IMR-90 (cell line): ENCODE measurements around the gene TMEM237. TPM values are rescaled to one million over a fixed set of nuclear protein-coding genes. Genes with fewer than 3 reads are reported as not detected.

Experiments
- ATAC-seq: fragments of 200-7000 bp; cut with Tn5 transposase; 2 replicates; pipeline ENCODE4 v1.9.1; 2020; ENCODE audit warnings: low read depth, mild to moderate bottlenecking, moderate library complexity
- BruUV-seq: library from RNA; stranded (reverse); fragments of 400-500 nt; replicated peaks from 2 replicates; lab custom pipeline; 2021; lab: Mats Ljungman, UMichigan
- CTCF ChIA-PET: fragments of 300-600 bp; formaldehyde crosslinking; extraction: SDS; loops from one replicate; lab custom pipeline; 2021; ENCODE audit warnings: antibody characterized with exemption; lab: Yijun Ruan, JAX
- POLR2A ChIA-PET: fragments of 300-600 bp; sonication (Branson Sonifier 250); formaldehyde crosslinking; loops from one replicate; lab custom pipeline; 2022; ENCODE audit warnings: antibody characterized with exemption; ENCODE audit not compliant: unreplicated experiment; lab: Charles Lee
- DNase-seq: peaks from one replicate; pipeline ENCODE4 v3.0.0; 2013
- H2AFZ ChIP-seq: replicated peaks from 2 replicates; pipeline ENCODE3; 2013; ENCODE audit warnings: low read length, mild to moderate bottlenecking; ENCODE audit not compliant: poor library complexity
- H2AK5ac ChIP-seq: 2 replicates; pipeline ENCODE4 v1.6.1; 2013; ENCODE audit warnings: low read depth, low read length, inconsistent platforms
- H2AK9ac ChIP-seq: replicated peaks from 2 replicates; pipeline ENCODE3; 2013; ENCODE audit warnings: mild to moderate bottlenecking, low read depth, low read length, moderate library complexity; ENCODE audit not compliant: poor library complexity
- H2BK120ac ChIP-seq: 2 replicates; pipeline ENCODE4 v1.6.1; 2013; ENCODE audit warnings: low read depth, low read length, inconsistent platforms
- H2BK15ac ChIP-seq: 3 replicates; pipeline ENCODE4 v1.6.1; 2013; ENCODE audit warnings: low read depth, low read length, inconsistent platforms
- H2BK20ac ChIP-seq: 2 replicates; pipeline ENCODE4 v1.6.1; 2013; ENCODE audit warnings: low read depth, mild to moderate bottlenecking, inconsistent platforms, low read length, moderate library complexity
- H2BK5ac ChIP-seq: 2 replicates; pipeline ENCODE4 v1.6.1; 2013; ENCODE audit warnings: mild to moderate bottlenecking, low read depth, low read length, inconsistent platforms; ENCODE audit not compliant: poor library complexity, severe bottlenecking
- H3K14ac ChIP-seq: replicated peaks from 2 replicates; pipeline ENCODE4 v1.6.1; 2013; ENCODE audit warnings: low read depth, low read length, inconsistent platforms
- H3K18ac ChIP-seq: 2 replicates; pipeline ENCODE4 v1.6.1; 2013; ENCODE audit warnings: low read depth, low read length, control low read depth
- H3K23ac ChIP-seq: 2 replicates; pipeline ENCODE4 v1.6.1; 2013; ENCODE audit warnings: low read depth, low read length, inconsistent platforms
- H3K27ac ChIP-seq: 2 replicates; pipeline ENCODE4 v1.5.1; 2013; ENCODE audit warnings: mild to moderate bottlenecking, control low read depth, low read length; ENCODE audit not compliant: insufficient read depth
- H3K27me3 ChIP-seq: 2 replicates; pipeline ENCODE4 v1.6.1; 2013; ENCODE audit warnings: low read length; ENCODE audit not compliant: control insufficient read depth, insufficient read depth
- H3K36me3 ChIP-seq: 2 replicates; pipeline ENCODE4 v1.6.1; 2013; ENCODE audit warnings: low read length, mixed read lengths; ENCODE audit not compliant: control insufficient read depth, insufficient read depth
- H3K4ac ChIP-seq: 2 replicates; pipeline ENCODE4 v1.6.1; 2013; ENCODE audit warnings: low read depth, low read length, inconsistent platforms
- H3K4me1 ChIP-seq: 2 replicates; pipeline ENCODE4 v1.6.1; 2013; ENCODE audit warnings: low read length, mixed read lengths; ENCODE audit not compliant: control insufficient read depth, insufficient read depth
- H3K4me2 ChIP-seq: 2 replicates; pipeline ENCODE4 v1.6.1; 2013; ENCODE audit warnings: low read depth, mild to moderate bottlenecking, control low read depth, low read length, moderate library complexity
- H3K4me3 ChIP-seq: 2 replicates; pipeline ENCODE4 v1.5.1; 2013; ENCODE audit warnings: low read depth, mild to moderate bottlenecking, control low read depth, low read length, moderate library complexity; ENCODE audit not compliant: insufficient read depth
- H3K56ac ChIP-seq: 2 replicates; pipeline ENCODE4 v1.6.1; 2013; ENCODE audit warnings: low read length, inconsistent platforms; ENCODE audit not compliant: insufficient read depth; ENCODE audit errors: extremely low read depth
- H3K79me1 ChIP-seq, 2 experiments: 2 replicates each; pipeline ENCODE4 v1.6.1; 2013; ENCODE audit warnings: low read length in 2 of 2, inconsistent platforms in 1 of 2, low read depth in 1 of 2
- H3K9ac ChIP-seq: 2 replicates; pipeline ENCODE4 v1.6.1; 2013; ENCODE audit warnings: low read depth, low read length, control low read depth
- H3K9me1 ChIP-seq: 2 replicates; pipeline ENCODE4 v1.6.1; 2013; ENCODE audit warnings: low read length, inconsistent platforms; ENCODE audit not compliant: insufficient read depth
- H3K9me3 ChIP-seq: 2 replicates; pipeline ENCODE4 v1.6.1; 2013; ENCODE audit warnings: low read length; ENCODE audit not compliant: control insufficient read depth, insufficient read depth
- H4K20me1 ChIP-seq: 2 replicates; pipeline ENCODE4 v1.6.1; 2013; ENCODE audit warnings: low read length, inconsistent platforms; ENCODE audit not compliant: insufficient read depth
- H4K5ac ChIP-seq: 2 replicates; pipeline ENCODE4 v1.6.1; 2013; ENCODE audit warnings: mild to moderate bottlenecking, low read depth, low read length, control low read depth
- H4K8ac ChIP-seq, 2 experiments: 2 replicates each; pipeline ENCODE4 v1.6.1; 2013; ENCODE audit warnings: low read depth in 2 of 2, low read length in 2 of 2, control low read depth in 1 of 2, inconsistent platforms in 1 of 2
- H4K91ac ChIP-seq: 2 replicates; pipeline ENCODE4 v1.6.1; 2013; ENCODE audit warnings: low read depth, low read length, inconsistent platforms; ENCODE audit not compliant: insufficient read depth
- BHLHE40 ChIP-seq: fragments of 150-350 bp; IDR thresholded peaks from 2 replicates; pipeline ENCODE4 v1.6.1; 2016; ENCODE audit warnings: mild to moderate bottlenecking, low read depth, low read length
- CEBPB ChIP-seq: IDR thresholded peaks from 2 replicates; pipeline ENCODE4 v1.6.1; 2012; ENCODE audit warnings: low read depth, low read length, improper control_type of control experiment
- CHD1 ChIP-seq: IDR thresholded peaks from 2 replicates; pipeline ENCODE4 v1.6.1; 2012; ENCODE audit warnings: low read depth, low read length, improper control_type of control experiment
- CTCF ChIP-seq: conservative IDR thresholded peaks from 2 replicates; pipeline ENCODE4 v1.5.1; 2012; ENCODE audit warnings: mild to moderate bottlenecking, low read depth, low read length, improper control_type of control experiment
- ELK1 ChIP-seq: fragments of 150-350 bp; IDR thresholded peaks from 2 replicates; pipeline ENCODE4 v1.6.1; 2016; ENCODE audit warnings: low read depth, mild to moderate bottlenecking, low read length, moderate library complexity, borderline replicate concordance
- FOS ChIP-seq: fragments of 150-350 bp; IDR thresholded peaks from 2 replicates; pipeline ENCODE4 v1.6.1; 2016; ENCODE audit warnings: low read depth, low read length
- MAFK ChIP-seq: IDR thresholded peaks from 2 replicates; pipeline ENCODE4 v1.6.1; 2012; ENCODE audit warnings: low read depth, low read length, improper control_type of control experiment
- MAZ ChIP-seq: IDR thresholded peaks from 2 replicates; pipeline ENCODE4 v1.6.1; 2012; ENCODE audit warnings: low read depth, mild to moderate bottlenecking, low read length, improper control_type of control experiment, moderate library complexity, borderline replicate concordance
- MXI1 ChIP-seq: IDR thresholded peaks from 2 replicates; pipeline ENCODE4 v1.6.1; 2012; ENCODE audit warnings: low read depth, mild to moderate bottlenecking, low read length, moderate library complexity, borderline replicate concordance
- NFE2L2 ChIP-seq: fragments of 150-350 bp; IDR thresholded peaks from 2 replicates; pipeline ENCODE4 v1.6.1; 2016; ENCODE audit warnings: low read depth, mild to moderate bottlenecking, low read length
- POLR2A ChIP-seq: IDR thresholded peaks from 2 replicates; pipeline ENCODE4 v1.6.1; 2012; ENCODE audit warnings: mild to moderate bottlenecking, low read depth, low read length
- RAD21 ChIP-seq: IDR thresholded peaks from 2 replicates; pipeline ENCODE4 v1.6.1; 2012; ENCODE audit warnings: low read length, improper control_type of control experiment
- RCOR1 ChIP-seq: IDR thresholded peaks from 2 replicates; pipeline ENCODE4 v1.6.1; 2012; ENCODE audit warnings: mild to moderate bottlenecking, low read length, improper control_type of control experiment; ENCODE audit not compliant: insufficient replicate concordance
- SMC3 ChIP-seq: fragments of 150-350 bp; IDR thresholded peaks from 2 replicates; pipeline ENCODE4 v1.6.1; 2016; ENCODE audit warnings: low read depth, mild to moderate bottlenecking, antibody characterized with exemption, low read length, moderate library complexity
- USF2 ChIP-seq: fragments of 150-350 bp; IDR thresholded peaks from 2 replicates; pipeline ENCODE4 v1.6.1; 2017; ENCODE audit warnings: mild to moderate bottlenecking, antibody characterized with exemption, low read length, low read depth
- WGBS, 2 experiments: methylation state at CpG; one replicate each; pipeline versions ENCODE4 v1.1.5 to v1.1.7; 2013; ENCODE audit warnings: missing lambda C conversion rate in 2 of 2; ENCODE audit not compliant: insufficient read length in 1 of 2; ENCODE audit errors: extremely low coverage in 2 of 2; 5-methylcytosine and 5-hydroxymethylcytosine counted together
- dilution Hi-C: fragments of 300-500 bp; cut with HindIII; formaldehyde crosslinking; loops from one replicate; pipeline ENCODE4 v1.14.3; 2018; ENCODE audit warnings: low sequenced_read_pairs; ENCODE audit not compliant: unreplicated experiment
- in situ Hi-C: fragments of 300-500 bp; cut with MboI; formaldehyde crosslinking; loops from 3 replicates; pipeline ENCODE4 v1.14.3; 2019; ENCODE audit warnings: low sequenced_read_pairs, inconsistent platforms, mixed read lengths
- intact Hi-C: fragments of 100-400 bp; cut with micrococcal nuclease; formaldehyde crosslinking; loops from 2 replicates; pipeline ENCODE4 v1.10.0; 2022
- polyA plus RNA-seq, 3 experiments: library from polyadenylated mRNA; depleted of rRNA; stranded (reverse); fragments of >200 nt; gene quantifications; 2 replicates each; pipeline ENCODE4 v1.2.3, GENCODE V29; 2012; ENCODE audit warnings: low replicate concordance in 1 of 3
- total RNA-seq: library from RNA; depleted of rRNA; stranded (reverse); fragments of >200 nt; gene quantifications from 2 replicates; pipeline ENCODE4 v1.2.3, GENCODE V29; 2012

The TMEM237 gene
- total and polyA plus RNA-seq, 2 of the 4 experiments (the other 2 are of a cell fraction): 29.4 to 58.8 TPM

GRCh38 chr2:201597397-201597796 lies 45.9 kb downstream of the TMEM237 start:
- intact Hi-C loops: no loop called here

More at GRCh38 chr2:201597397-201597796, 45.9 kb downstream of the TMEM237 start:
- Histone ChIP-seq H3K79me1 (no peaks in the 10 kb centered on the region), H3K9ac (no peak overlapping the region), H2AK5ac (no peak overlapping the region), H3K4ac (no peak overlapping the region), H3K14ac (no peak overlapping the region), H4K5ac (no peak overlapping the region), H2BK15ac (no peak overlapping the region), H4K91ac (no peak overlapping the region), H2BK120ac (no peak overlapping the region), H3K18ac (no peak overlapping the region), H2AK9ac (no peak overlapping the region), H3K56ac (no peak overlapping the region), H3K9me1 (no peaks in the 10 kb centered on the region), H3K4me3 (no peak overlapping the region), H3K27ac (no peak overlapping the region), H3K23ac (no peak overlapping the region), H3K4me2 (no peak overlapping the region; the same call in 1 of the 2 replicates), H3K4me1 (no peaks in the 10 kb centered on the region), H4K20me1 (no peaks in the 10 kb centered on the region), H3K27me3 (no peaks in the 10 kb centered on the region), H2BK20ac (no peak overlapping the region), H2AFZ (no peak overlapping the region), H2BK5ac (no peak overlapping the region), H4K8ac (no peak overlapping the region), H3K36me3 (no peaks in the 10 kb centered on the region), H3K9me3 (no peaks in the 10 kb centered on the region)
- CTCF ChIA-PET: interaction anchor here (1.4 kb wide), 1 partner anchor 11 kb away, joined by 3 read pairs; no protein-coding TSS in a partner anchor
- in situ Hi-C loops (no loop called here), dilution Hi-C loops (no loop called here)
- TF ChIP-seq CTCF: no peak
- TF ChIP-seq CEBPB: no peak
- no peak for TF ChIP-seq FOS
- no peak for TF ChIP-seq RCOR1
- no peak for TF ChIP-seq SMC3
- no peak for TF ChIP-seq RAD21
- TF ChIP-seq USF2: no peak
- TF ChIP-seq BHLHE40: no peak
- TF ChIP-seq CHD1: no peak
- no peak for TF ChIP-seq ELK1
- TF ChIP-seq MXI1: no peak
- no peak for TF ChIP-seq NFE2L2
- TF ChIP-seq POLR2A: no peak
- TF ChIP-seq MAFK: no peak
- no peak for TF ChIP-seq MAZ
- 92% methylated on average over 2 of the region's 8 CpGs; no CpG with 5 or more reads in 1 of the 2 experiments for WGBS, 2 experiments
- ATAC-seq: no peak
- DNase-seq: no peak
- POLR2A ChIA-PET: no interaction called here
- no TSS peak for BruUV-seq
